GM12878 (cell line): ENCODE data around the gene IL1RL1. TPM values are rescaled to one million over a fixed set of nuclear protein-coding genes. Genes with fewer than 3 reads are reported as not detected.

Experiments
- ATAC-seq: fragments of 200-7000 bp; cut with Tn5 transposase; 3 replicates; pipeline ENCODE4 v1.9.1; 2020; ENCODE audit warnings: mild to moderate bottlenecking, moderate library complexity
- BruUV-seq: library from RNA; stranded (reverse); fragments of 400-500 nt; replicated peaks from 2 replicates; lab custom pipeline; 2021; lab: Mats Ljungman, UMichigan
- CTCF ChIA-PET: fragments of 300-600 bp; sonication (Branson Sonifier 250); formaldehyde crosslinking; extraction: SDS; loops from one replicate; lab custom pipeline; 2021; ENCODE audit warnings: inconsistent platforms; lab: Yijun Ruan, JAX
- POLR2A ChIA-PET: fragments of 350-600 bp; formaldehyde crosslinking; extraction: SDS; loops from one replicate; lab custom pipeline; 2021; ENCODE audit warnings: inconsistent platforms; lab: Charles Lee
- RAD21 ChIA-PET: fragments of 300-600 bp; sonication (Branson Sonifier 250); formaldehyde crosslinking; loops from one replicate; lab custom pipeline; 2023; ENCODE audit warnings: antibody characterized with exemption; ENCODE audit not compliant: unreplicated experiment; lab: Charles Lee
- SMC1A ChIA-PET: fragments of 300-600 bp; sonication (Branson Sonifier 250); formaldehyde crosslinking; loops from one replicate; lab custom pipeline; 2023; ENCODE audit not compliant: unreplicated experiment, uncharacterized antibody; lab: Charles Lee
- DNase-seq: peaks from one replicate; pipeline ENCODE4 v3.0.0-alpha.2; 2011; ENCODE audit warnings: low read depth, low spot score
- FAIRE-seq: peaks from 3 replicates; lab custom pipeline; 2011; peaks lifted over from hg19 to GRCh38; lab: Jason Lieb, UNC
- H2AFZ ChIP-seq: 2 replicates; pipeline ENCODE4 v1.6.0; 2011; ENCODE audit warnings: low read depth, low read length, control low read depth; ENCODE audit not compliant: control insufficient read depth
- H3K27ac ChIP-seq: 2 replicates; pipeline ENCODE4 v1.5.1; 2011; ENCODE audit warnings: control low read depth; ENCODE audit not compliant: control insufficient read depth, insufficient read depth
- H3K27me3 ChIP-seq, 2 experiments: replicated peaks in 1 of 2; 2 replicates each; pipeline versions ENCODE4 v1.6.0 to v1.6.1; 2011; ENCODE audit warnings: low read length in 1 of 2; ENCODE audit not compliant: control insufficient read depth in 2 of 2, insufficient read depth in 2 of 2
- H3K36me3 ChIP-seq, 2 experiments: 2 replicates each; pipeline ENCODE4 v1.5.1; 2011; ENCODE audit warnings: low read length in 1 of 2; ENCODE audit not compliant: control insufficient read depth in 2 of 2, insufficient read depth in 2 of 2
- H3K4me1 ChIP-seq: 2 replicates; pipeline ENCODE4 v1.6.1; 2011; ENCODE audit warnings: mild to moderate bottlenecking, low read length, moderate library complexity, mixed read lengths; ENCODE audit not compliant: control insufficient read depth, insufficient read depth
- H3K4me2 ChIP-seq: 2 replicates; pipeline ENCODE4 v1.6.0; 2011; ENCODE audit warnings: control low read depth; ENCODE audit not compliant: control insufficient read depth, insufficient read depth
- H3K4me3 ChIP-seq: fragments of 200-600 bp; sonication (generic); 2 replicates; pipeline ENCODE4 v1.5.1; 2016
- H3K79me2 ChIP-seq: 2 replicates; pipeline ENCODE4 v1.6.0; 2011; ENCODE audit warnings: low read length; ENCODE audit not compliant: control insufficient read depth, insufficient read depth
- H3K9ac ChIP-seq: 2 replicates; pipeline ENCODE4 v1.8.0; 2011; ENCODE audit warnings: low read length, control low read depth, mixed read lengths; ENCODE audit not compliant: control insufficient read depth, insufficient read depth
- H3K9me3 ChIP-seq: replicated peaks from 3 replicates; pipeline ENCODE4 v1.5.1; 2011; ENCODE audit warnings: mild to moderate bottlenecking, low read length; ENCODE audit not compliant: control insufficient read depth, insufficient read depth
- H4K20me1 ChIP-seq: 2 replicates; pipeline ENCODE4 v1.6.0; 2011; ENCODE audit not compliant: control insufficient read depth, insufficient read depth
- ATF7 ChIP-seq: fragments of 450-650 bp; IDR thresholded peaks from 2 replicates; pipeline ENCODE4 v1.6.1; 2016; ENCODE audit warnings: low read depth, mild to moderate bottlenecking
- BHLHE40 ChIP-seq, 2 experiments: fragments of 450-650 bp in 1 of 2; IDR thresholded peaks; 2 replicates each; pipeline ENCODE4 v1.6.1; 2011 to 2017; ENCODE audit warnings: low read depth in 2 of 2, borderline replicate concordance in 1 of 2, improper control_type of control experiment in 1 of 2, low read length in 1 of 2, mild to moderate bottlenecking in 1 of 2
- CHD1 ChIP-seq: IDR thresholded peaks from 2 replicates; pipeline ENCODE4 v1.6.1; 2012; ENCODE audit warnings: low read depth, low read length, improper control_type of control experiment
- EP300 ChIP-seq, 2 experiments: fragments of 150-350 bp in 1 of 2; IDR thresholded peaks; 2 replicates each; pipeline ENCODE4 v1.6.1; 2011 to 2012; ENCODE audit warnings: low read depth in 2 of 2, low read length in 2 of 2, borderline replicate concordance in 1 of 2, improper control_type of control experiment in 1 of 2, inconsistent platforms in 1 of 2; ENCODE audit not compliant: control insufficient read depth in 1 of 2
- ETV6 ChIP-seq, 2 experiments: fragments of 450-650 bp in 1 of 2; IDR thresholded peaks in 1 of 2; conservative IDR thresholded peaks in 1 of 2; 2 replicates each; pipeline ENCODE4 v1.6.1; 2014; ENCODE audit warnings: antibody characterized with exemption in 1 of 2, borderline replicate concordance in 1 of 2, low read depth in 1 of 2, mild to moderate bottlenecking in 1 of 2, moderate library complexity in 1 of 2
- FOXK2 ChIP-seq: fragments of 450-650 bp; IDR thresholded peaks from 2 replicates; pipeline ENCODE4 v1.6.1; 2017; ENCODE audit warnings: mild to moderate bottlenecking, moderate library complexity
- IKZF1 ChIP-seq: fragments of 450-650 bp; conservative IDR thresholded peaks from 2 replicates; pipeline ENCODE4 v1.6.1; 2017; ENCODE audit warnings: antibody characterized with exemption, mild to moderate bottlenecking
- JUNB ChIP-seq: IDR thresholded peaks from 2 replicates; pipeline ENCODE4 v1.6.1; 2016; ENCODE audit warnings: antibody characterized with exemption, mild to moderate bottlenecking
- NFIC ChIP-seq: IDR thresholded peaks from 2 replicates; pipeline ENCODE4 v1.6.1; 2012; ENCODE audit warnings: low read depth, mild to moderate bottlenecking, inconsistent platforms, low read length, moderate library complexity
- RBBP5 ChIP-seq: fragments of 200-600 bp; sonication (generic); conservative IDR thresholded peaks from 2 replicates; pipeline ENCODE4 v1.6.1; 2016
- RFX5 ChIP-seq: IDR thresholded peaks from 2 replicates; pipeline ENCODE4 v1.6.1; 2011; ENCODE audit warnings: low read depth, low read length, improper control_type of control experiment
- TCF7 ChIP-seq: IDR thresholded peaks from 2 replicates; pipeline ENCODE4 v1.6.1; 2014; ENCODE audit warnings: antibody characterized with exemption, borderline replicate concordance
- ZZZ3 ChIP-seq: IDR thresholded peaks from 2 replicates; pipeline ENCODE4 v1.6.1; 2011; ENCODE audit warnings: low read depth; ENCODE audit not compliant: control insufficient read depth, insufficient read length
- WGBS: methylation state at CpG from one replicate; pipeline ENCODE4 v1.1.6; 2016; ENCODE audit warnings: low lambda C conversion rate; ENCODE audit not compliant: insufficient replicate concordance, insufficient coverage; ENCODE audit errors: missing lambda C conversion rate; 5-methylcytosine and 5-hydroxymethylcytosine counted together
- in situ Hi-C: fragments of 300-500 bp; cut with MboI; formaldehyde crosslinking; loops from 9 replicates; pipeline ENCODE4 v1.14.3; 2018; ENCODE audit warnings: mixed read lengths
- intact Hi-C: fragments of 100-400 bp; cut with micrococcal nuclease; formaldehyde crosslinking; loops from one replicate; pipeline ENCODE4 v1.14.2; 2022; ENCODE audit not compliant: unreplicated experiment
- polyA plus RNA-seq, 11 experiments: library from polyadenylated mRNA; depleted of rRNA in 4 of 11; unstranded in 6 of 11; stranded (reverse) in 5 of 11; fragments of >200 nt; fragmentation: Nextera tagmentation in 4 of 11; fragmentation: Illumina TruSeq in 1 of 11; extraction: Ambion mirVana in 4 of 11; extraction: Trizol in 1 of 11; gene quantifications; 1 replicate in 1 of 11; 2 replicates in 10 of 11; pipeline versions ENCODE4 v1.2.1 to v1.2.3, GENCODE V29; 2011 to 2016; ENCODE audit warnings: inconsistent platforms in 2 of 11, missing spikeins in 2 of 11, low read depth in 1 of 11
- total RNA-seq, 4 experiments: library from RNA; depleted of rRNA in 3 of 4; stranded (reverse); fragments of >200 nt in 3 of 4; fragmentation: Illumina TruSeq in 1 of 4; extraction: Trizol in 1 of 4; gene quantifications; 2 replicates each; pipeline versions ENCODE4 v1.2.1 to v1.2.3, GENCODE V29; 2013 to 2021
- TF ChIP-seq, protein P1 (sequence below): fragments of 450-650 bp; IDR thresholded peaks from 2 replicates; pipeline ENCODE4 v1.6.1; 2017; ENCODE audit warnings: borderline replicate concordance
- TF ChIP-seq, protein P2 (sequence below): fragments of 450-650 bp; IDR thresholded peaks from 2 replicates; pipeline ENCODE4 v1.6.1; 2017; ENCODE audit warnings: antibody characterized with exemption, mild to moderate bottlenecking, moderate library complexity

IL1RL1 gene
- total and polyA plus RNA-seq, 10 of the 15 experiments (the other 5 are each of a cell fraction or from before 2014, with no cell fraction given) = 0.08 to 0.18 TPM; not detected in 8

DNA sequence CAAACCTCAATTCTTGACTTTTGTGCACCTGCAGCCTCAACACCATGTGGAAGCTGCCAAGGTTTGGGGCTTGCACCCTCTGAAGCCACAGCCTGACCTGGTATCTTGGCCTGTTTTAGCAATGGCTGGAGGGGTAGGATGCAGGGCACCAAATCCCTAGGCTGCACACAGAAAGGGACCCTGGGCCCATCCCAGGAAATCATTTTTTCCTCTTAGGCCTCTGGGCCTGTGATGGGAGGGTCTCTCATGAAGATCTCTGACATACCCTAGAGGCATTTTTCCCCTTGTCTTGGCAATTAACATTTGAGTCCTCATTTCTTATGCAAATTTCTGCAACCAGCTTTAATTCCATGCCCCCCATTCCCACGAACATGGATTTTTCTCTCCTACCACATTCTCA, 54.4 kb downstream of the IL1RL1 start (continued):
- TF ChIP-seq, protein P1, sequence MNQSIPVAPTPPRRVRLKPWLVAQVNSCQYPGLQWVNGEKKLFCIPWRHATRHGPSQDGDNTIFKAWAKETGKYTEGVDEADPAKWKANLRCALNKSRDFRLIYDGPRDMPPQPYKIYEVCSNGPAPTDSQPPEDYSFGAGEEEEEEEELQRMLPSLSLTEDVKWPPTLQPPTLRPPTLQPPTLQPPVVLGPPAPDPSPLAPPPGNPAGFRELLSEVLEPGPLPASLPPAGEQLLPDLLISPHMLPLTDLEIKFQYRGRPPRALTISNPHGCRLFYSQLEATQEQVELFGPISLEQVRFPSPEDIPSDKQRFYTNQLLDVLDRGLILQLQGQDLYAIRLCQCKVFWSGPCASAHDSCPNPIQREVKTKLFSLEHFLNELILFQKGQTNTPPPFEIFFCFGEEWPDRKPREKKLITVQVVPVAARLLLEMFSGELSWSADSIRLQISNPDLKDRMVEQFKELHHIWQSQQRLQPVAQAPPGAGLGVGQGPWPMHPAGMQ = no peak

DNA sequence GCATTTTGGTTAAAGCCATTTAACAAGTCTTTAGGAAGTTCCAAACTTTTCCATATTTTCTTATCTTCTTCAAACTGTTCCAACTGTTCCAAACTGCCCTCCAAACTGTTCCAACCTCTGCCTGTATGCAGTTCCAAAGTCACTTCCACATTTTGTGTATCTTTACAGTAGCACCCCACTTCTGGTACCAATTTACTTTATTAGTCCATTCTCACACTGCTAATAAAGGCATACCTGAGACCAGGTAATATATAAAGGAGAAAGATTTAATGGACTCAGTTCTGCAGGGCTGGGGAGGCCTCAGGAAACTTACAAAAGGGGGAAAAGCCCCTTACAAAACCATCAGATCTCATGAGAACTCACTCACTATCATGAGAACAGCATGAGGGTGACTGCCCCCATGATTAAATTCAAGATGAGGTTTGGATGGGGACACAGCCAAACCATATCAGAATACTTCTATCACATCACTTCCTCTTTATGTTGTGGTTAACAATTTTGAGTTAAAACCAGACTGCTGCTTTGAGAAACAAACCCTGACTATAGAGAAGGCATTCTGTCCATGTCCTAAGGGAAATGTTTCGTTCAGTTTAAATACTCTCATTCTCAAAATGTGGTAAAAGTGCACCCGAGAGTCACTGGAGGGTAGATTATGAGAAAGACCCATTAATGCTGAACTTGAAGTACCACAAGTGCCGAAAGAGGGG, 55.2 kb downstream of the IL1RL1 start:
- DNase-seq = peak; percentile 91
- TF ChIP-seq TCF7 (peak; percentile 56; the same call in 1 of the 2 replicates), ETV6 (conservative IDR thresholded peaks at IDR 0.05 in 1 of 2, IDR thresholded peaks at IDR 0.05 in 1 of 2; ENCODE audit: borderline replicate concordance in 1 of 2, low read depth in 1 of 2) (peak in 1 of 2 experiments; percentile 45; a peak in 1 of 4 replicates), IKZF1 (0 out of 2 replicates have a peak, but pooled peaks have one; percentile 8), RBBP5 (no peak), CHD1 (no peak), BHLHE40 (IDR thresholded peaks at IDR 0.05; ENCODE audit: borderline replicate concordance in 1 of 2, low read depth in 2 of 2, low read length in 1 of 2) (peak in 1 of 2 experiments; percentile 27; a peak in 1 of 4 replicates), JUNB (peak; percentile 88), NFIC (peak; percentile 94), RFX5 (no peak), EP300 (IDR thresholded peaks at IDR 0.05; ENCODE audit: borderline replicate concordance in 1 of 2, control insufficient read depth in 1 of 2, low read depth in 2 of 2, low read length in 2 of 2) (peak in 1 of 2 experiments; percentile 45; a peak in 2 of 4 replicates), FOXK2 (no peak), ZZZ3 (no peak), ATF7 (peak; percentile 58)
- TF ChIP-seq, protein P2, sequence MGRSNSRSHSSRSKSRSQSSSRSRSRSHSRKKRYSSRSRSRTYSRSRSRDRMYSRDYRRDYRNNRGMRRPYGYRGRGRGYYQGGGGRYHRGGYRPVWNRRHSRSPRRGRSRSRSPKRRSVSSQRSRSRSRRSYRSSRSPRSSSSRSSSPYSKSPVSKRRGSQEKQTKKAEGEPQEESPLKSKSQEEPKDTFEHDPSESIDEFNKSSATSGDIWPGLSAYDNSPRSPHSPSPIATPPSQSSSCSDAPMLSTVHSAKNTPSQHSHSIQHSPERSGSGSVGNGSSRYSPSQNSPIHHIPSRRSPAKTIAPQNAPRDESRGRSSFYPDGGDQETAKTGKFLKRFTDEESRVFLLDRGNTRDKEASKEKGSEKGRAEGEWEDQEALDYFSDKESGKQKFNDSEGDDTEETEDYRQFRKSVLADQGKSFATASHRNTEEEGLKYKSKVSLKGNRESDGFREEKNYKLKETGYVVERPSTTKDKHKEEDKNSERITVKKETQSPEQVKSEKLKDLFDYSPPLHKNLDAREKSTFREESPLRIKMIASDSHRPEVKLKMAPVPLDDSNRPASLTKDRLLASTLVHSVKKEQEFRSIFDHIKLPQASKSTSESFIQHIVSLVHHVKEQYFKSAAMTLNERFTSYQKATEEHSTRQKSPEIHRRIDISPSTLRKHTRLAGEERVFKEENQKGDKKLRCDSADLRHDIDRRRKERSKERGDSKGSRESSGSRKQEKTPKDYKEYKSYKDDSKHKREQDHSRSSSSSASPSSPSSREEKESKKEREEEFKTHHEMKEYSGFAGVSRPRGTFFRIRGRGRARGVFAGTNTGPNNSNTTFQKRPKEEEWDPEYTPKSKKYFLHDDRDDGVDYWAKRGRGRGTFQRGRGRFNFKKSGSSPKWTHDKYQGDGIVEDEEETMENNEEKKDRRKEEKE = no peak

More for the DNA sequence above, 55.2 kb downstream of the IL1RL1 start:
- H2AFZ ChIP-seq = no peak overlapping the region
- peaks cover 23% of the 10 kb centered on the region for H3K4me1 ChIP-seq
- H3K27me3 ChIP-seq = no peaks in the 10 kb centered on the region
- peaks cover 29% of the 10 kb centered on the region for H3K9me3 ChIP-seq
- ChIA-PET POLR2A (no interaction called here), CTCF (interaction anchor here (1.8 kb wide), 1 partner anchor 8 kb away, joined by 7 read pairs; no protein-coding TSS in a partner anchor), SMC1A (no interaction called here), RAD21 (interaction anchor here (1.4 to 2.1 kb wide), 2 partner anchors 57 to 70 kb away, joined by 3 to 8 read pairs; no protein-coding TSS in a partner anchor)
- in situ Hi-C loops = loop anchor here (5.0 kb wide), 2 partner anchors 56 to 344 kb away; partner anchors contain the start of gene IL18RAP
- H3K36me3 ChIP-seq = peaks cover 11 to 20% of the 10 kb centered on the region in 2 experiments
- intact Hi-C loops = loop anchor here (1.0 to 10.0 kb wide), 4 partner anchors 58 to 341 kb away; no protein-coding TSS in a partner anchor
- no peaks in the 10 kb centered on the region for H4K20me1 ChIP-seq
- H3K4me3 ChIP-seq = no peak overlapping the region
- H3K27ac ChIP-seq = peak overlapping the region; percentile 93
- H3K4me2 ChIP-seq = peak overlapping the region; percentile 81
- no TSS peak for BruUV-seq
- ATAC-seq = peak; percentile 79
- 0% methylated on average over 3 of the region's 3 CpGs for WGBS
- peak; percentile 86 for FAIRE-seq
- H3K9ac ChIP-seq = 0 out of 2 replicates have a peak overlapping the region, but pooled peaks have one; percentile 15
- peaks cover 12% of the 10 kb centered on the region for H3K79me2 ChIP-seq
